ENCODE data around the gene ACP1. TPM values are rescaled to one million over a fixed set of nuclear protein-coding genes. Genes with fewer than 3 reads are reported as not detected.

The ACP1 gene
- total RNA-seq, 1 donor from 2014 or later = 133 TPM

- Mint-ChIP-seq H3K27me3 (ENCODE audit: low read depth) (no peaks in the 10 kb centered on the region), H3K36me3 (ENCODE audit: low read depth) (peaks cover 26% of the 10 kb centered on the region), H3K27ac (ENCODE audit: unreplicated experiment) (no peak overlapping the region), H3K4me3 (no peak overlapping the region), H3K4me1 (peaks cover 10% of the 10 kb centered on the region), H3K9me3 (peaks cover 16% of the 10 kb centered on the region)
- DNase-seq (ENCODE audit: low read depth, low spot score) = no peak
- TF ChIP-seq, protein P1, sequence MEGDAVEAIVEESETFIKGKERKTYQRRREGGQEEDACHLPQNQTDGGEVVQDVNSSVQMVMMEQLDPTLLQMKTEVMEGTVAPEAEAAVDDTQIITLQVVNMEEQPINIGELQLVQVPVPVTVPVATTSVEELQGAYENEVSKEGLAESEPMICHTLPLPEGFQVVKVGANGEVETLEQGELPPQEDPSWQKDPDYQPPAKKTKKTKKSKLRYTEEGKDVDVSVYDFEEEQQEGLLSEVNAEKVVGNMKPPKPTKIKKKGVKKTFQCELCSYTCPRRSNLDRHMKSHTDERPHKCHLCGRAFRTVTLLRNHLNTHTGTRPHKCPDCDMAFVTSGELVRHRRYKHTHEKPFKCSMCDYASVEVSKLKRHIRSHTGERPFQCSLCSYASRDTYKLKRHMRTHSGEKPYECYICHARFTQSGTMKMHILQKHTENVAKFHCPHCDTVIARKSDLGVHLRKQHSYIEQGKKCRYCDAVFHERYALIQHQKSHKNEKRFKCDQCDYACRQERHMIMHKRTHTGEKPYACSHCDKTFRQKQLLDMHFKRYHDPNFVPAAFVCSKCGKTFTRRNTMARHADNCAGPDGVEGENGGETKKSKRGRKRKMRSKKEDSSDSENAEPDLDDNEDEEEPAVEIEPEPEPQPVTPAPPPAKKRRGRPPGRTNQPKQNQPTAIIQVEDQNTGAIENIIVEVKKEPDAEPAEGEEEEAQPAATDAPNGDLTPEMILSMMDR (conservative IDR thresholded peaks at IDR 0.05) = no peak
Observed at GRCh38 chr2:255195-255594, 9.6 kb upstream of the ACP1 start.

GRCh38 chr2:256094-256493, 8.7 kb upstream of the ACP1 start:
- no peak overlapping the region for H3K4me3 Mint-ChIP-seq
- H3K36me3 Mint-ChIP-seq (ENCODE audit: low read depth) = peaks cover 35% of the 10 kb centered on the region
- DNase-seq (ENCODE audit: low read depth, low spot score) = no peak
- H3K27ac Mint-ChIP-seq (ENCODE audit: unreplicated experiment) = no peak overlapping the region
- TF ChIP-seq, protein P1 (conservative IDR thresholded peaks at IDR 0.05) = no peak
- peaks cover 16% of the 10 kb centered on the region for H3K9me3 Mint-ChIP-seq
- H3K27me3 Mint-ChIP-seq (ENCODE audit: low read depth) = no peaks in the 10 kb centered on the region
- peaks cover 10% of the 10 kb centered on the region for H3K4me1 Mint-ChIP-seq

GRCh38 chr2:257429-257828, 7.3 kb upstream of the ACP1 start:
- Mint-ChIP-seq H3K9me3 (peaks cover 16% of the 10 kb centered on the region), H3K36me3 (ENCODE audit: low read depth) (peaks cover 38% of the 10 kb centered on the region), H3K4me1 (peaks cover 10% of the 10 kb centered on the region), H3K27ac (ENCODE audit: unreplicated experiment) (no peak overlapping the region), H3K27me3 (ENCODE audit: low read depth) (no peaks in the 10 kb centered on the region), H3K4me3 (no peak overlapping the region)
- no peak for DNase-seq (ENCODE audit: low read depth, low spot score)
- TF ChIP-seq, protein P1 (conservative IDR thresholded peaks at IDR 0.05) = no peak

DNA sequence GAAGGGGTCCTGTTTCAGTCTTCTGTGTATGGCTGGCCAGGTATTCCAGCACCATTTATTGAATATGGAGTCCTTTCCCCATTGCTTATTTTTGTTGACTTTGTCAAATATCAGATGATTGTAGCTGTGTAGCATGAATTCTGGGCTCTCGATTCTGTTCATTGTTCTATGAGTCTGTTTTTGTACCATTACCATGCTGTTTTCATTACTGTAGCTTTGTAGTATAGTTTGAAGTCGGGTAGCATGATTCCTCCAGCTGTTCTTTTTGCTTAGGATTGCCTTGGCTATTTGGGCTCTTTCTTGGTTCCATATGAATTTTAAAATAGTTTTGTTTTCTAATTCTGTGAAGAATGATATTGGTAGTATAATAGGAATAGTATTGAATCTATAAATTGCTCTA, 6.9 kb upstream of the ACP1 start:
- Mint-ChIP-seq H3K4me1 (peaks cover 13% of the 10 kb centered on the region), H3K9me3 (peaks cover 16% of the 10 kb centered on the region), H3K27me3 (ENCODE audit: low read depth) (peaks cover 2% of the 10 kb centered on the region), H3K4me3 (no peak overlapping the region), H3K36me3 (ENCODE audit: low read depth) (peaks cover 42% of the 10 kb centered on the region), H3K27ac (ENCODE audit: unreplicated experiment) (no peak overlapping the region)
- TF ChIP-seq, protein P1 (conservative IDR thresholded peaks at IDR 0.05) = no peak
- no peak for DNase-seq (ENCODE audit: low read depth, low spot score)

DNA sequence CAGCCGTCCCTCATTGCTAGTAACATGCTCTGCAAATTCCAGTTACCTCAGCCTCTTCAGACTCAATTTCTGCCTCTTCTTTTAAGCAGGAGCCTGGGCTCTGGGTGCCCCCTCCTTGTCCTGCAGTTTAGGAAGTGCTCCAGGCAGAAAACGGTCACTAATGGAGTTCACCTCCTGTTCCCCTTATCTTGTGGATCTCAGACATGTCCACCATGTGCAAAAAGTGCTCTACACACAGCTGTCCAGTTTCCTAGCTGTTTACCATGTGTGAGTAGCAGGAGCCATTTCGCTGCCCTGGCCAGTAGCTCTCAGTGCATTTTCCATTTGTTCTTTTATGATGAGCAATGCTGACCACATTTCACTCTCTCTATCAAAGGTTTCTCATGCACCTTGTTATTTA, 5.8 kb upstream of the ACP1 start:
- Mint-ChIP-seq H3K9me3 (peaks cover 16% of the 10 kb centered on the region), H3K4me1 (peaks cover 14% of the 10 kb centered on the region), H3K27me3 (ENCODE audit: low read depth) (peaks cover 8% of the 10 kb centered on the region), H3K4me3 (no peak overlapping the region), H3K27ac (ENCODE audit: unreplicated experiment) (no peak overlapping the region), H3K36me3 (ENCODE audit: low read depth) (peaks cover 44% of the 10 kb centered on the region)
- DNase-seq (ENCODE audit: low read depth, low spot score) = no peak
- TF ChIP-seq, protein P1 (conservative IDR thresholded peaks at IDR 0.05) = no peak

Measured in neural crest cell (in vitro differentiated cells).